Medulla oblongata (tissue), 1 donor: ENCODE data around the gene PDIA6.
A peak's percentile ranks its signal among the peaks of the same experiment; 100 is the strongest.
"Not testable (repeated sequence)": the region's sequence is repeated elsewhere in the genome, so short reads cannot be mapped to it uniquely, and the experiment has no call there.

Experiments used
- DNase-seq: peaks from one replicate; pipeline ENCODE4 v3.0.0-alpha.2; 2015; ENCODE audit errors: extremely low spot score

The PDIA6 gene

DNA sequence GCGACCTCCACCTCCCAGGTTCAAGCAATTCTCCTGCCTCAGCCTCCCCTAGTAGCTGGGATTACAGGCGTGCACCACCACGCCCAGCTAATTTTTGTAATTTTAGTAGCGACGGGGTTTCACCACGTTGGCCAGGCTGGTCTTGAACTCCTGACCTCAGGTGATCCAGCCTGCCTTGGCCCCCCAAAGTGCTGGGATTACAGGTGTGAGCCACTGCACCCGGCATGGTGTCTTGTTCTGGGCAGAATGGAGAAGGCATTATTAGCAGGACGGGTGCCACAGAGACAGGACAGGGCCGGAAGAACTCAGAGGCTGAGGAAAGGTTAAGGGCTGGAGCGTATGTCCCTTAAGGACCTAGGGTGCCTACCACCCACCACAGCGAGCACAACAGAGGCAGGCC lies 31.8 kb downstream of the PDIA6 start:
- DNase-seq, result not testable (repeated sequence)

DNA sequence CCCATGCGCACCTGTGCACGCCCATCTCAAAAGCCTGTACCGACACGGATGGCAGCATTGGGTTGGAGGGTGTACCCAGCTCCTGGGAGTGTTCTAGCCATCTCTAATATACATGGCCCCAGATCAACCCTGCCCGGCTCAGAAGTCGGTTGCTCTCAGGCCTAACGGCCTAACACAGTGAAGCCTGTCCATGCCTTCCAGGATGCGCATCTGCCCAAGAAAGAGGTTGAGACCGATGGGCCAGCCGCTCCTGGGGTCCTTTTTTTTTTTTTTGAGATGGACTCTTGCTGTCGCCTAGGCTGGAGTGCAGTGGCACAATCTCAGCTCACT lies 32.1 kb downstream of the PDIA6 start:
- DNase-seq, result no peak

DNA sequence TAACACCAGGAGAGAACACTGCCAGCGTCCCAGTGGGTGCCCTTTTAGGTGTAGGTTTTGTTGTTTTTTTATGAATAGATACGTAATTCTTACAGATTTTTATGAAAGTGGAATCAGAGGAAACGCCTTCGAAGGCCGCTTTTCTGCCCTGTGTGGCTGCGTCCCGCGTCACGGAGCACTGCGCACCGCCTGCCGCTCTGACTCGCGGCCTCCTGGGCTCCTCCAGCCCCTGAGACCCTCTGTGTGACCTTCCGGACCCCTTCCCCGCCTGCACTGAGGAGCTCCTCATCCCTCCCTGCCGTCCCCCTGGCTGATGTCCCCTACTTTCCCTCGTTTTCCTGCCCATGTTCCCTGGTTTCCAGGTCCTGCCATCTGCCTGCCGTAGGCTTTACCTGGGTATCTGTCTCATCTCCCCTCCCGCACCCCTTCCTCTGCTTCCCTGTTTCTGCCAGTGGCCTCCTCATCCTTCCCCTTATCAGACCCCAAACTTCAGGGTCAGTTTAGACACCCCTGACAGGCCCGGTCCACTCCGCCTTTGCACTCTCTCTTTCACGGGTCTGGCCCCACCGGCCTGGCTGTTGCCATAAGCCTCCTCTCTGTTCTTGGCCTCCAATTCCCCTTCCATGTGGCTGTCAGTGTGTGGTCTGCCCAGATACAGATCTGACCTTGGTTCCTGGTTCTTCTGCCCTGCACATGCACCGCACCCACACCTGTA lies 32.7 kb downstream of the PDIA6 start:
- no peak for DNase-seq

DNA sequence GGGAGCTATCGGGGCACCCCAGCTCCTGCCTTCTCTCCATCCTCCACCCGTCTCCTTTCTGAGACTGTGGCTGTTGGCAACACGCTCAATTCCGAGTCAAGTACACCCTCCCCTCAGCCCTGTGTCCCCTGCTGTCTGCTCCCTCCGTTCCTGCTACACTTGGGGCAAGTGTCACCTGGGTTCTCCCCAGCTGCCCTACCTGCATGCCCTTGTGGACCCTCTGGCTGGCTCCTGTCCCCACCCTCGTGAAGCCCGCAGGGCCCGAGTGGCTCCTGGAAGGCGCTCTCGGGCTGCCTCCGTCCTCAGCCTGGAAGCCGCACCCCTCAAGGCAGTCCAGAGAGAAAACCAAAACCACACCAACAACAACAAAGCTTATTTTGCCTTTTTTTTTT lies 33.9 kb downstream of the PDIA6 start:
- DNase-seq, result no peak

DNA sequence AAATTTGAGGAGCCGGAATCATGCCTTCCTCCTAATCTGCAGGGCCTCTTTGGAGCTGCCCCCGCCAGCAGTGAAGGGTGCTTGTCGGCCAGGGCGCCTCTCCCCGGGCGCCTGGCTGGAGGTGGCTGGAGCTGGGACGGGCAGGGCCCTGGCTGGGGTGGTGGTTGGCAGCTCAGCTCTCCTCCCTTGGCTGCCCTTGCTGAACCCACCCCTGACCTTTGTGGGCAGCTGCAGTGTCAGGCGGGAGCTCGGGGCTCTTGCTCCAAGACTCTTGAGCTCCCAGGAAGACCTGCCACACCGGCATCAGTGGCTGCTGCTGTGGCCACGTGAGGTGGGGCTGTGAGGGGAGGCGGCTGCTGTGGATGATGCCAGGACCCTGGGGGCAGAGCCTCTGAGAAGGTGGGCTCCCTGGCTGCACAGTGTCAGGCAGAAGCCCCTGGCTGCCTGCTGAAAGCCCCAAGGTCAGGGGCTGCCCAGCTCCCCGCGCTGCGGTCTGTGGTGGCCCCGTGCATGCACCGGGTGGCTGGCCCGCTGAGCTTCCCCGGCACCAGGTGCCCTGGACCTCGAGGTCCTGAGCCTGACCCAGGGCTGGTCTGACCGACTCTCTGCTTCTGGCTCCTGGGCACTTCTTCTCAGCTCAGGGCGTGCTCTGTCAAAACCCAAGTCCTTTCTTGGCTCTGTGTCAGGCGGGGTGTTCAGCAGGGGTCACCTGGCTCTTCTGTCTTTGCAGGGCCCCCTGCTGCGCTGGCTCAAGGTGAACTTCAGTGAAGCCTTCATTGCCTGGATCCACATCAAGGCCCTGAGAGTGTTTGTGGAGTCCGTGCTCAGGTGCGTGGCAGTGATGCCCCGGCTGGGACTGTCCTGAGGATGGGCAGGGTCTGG lies 34.5 kb downstream of the PDIA6 start:
- no peak for DNase-seq

DNA sequence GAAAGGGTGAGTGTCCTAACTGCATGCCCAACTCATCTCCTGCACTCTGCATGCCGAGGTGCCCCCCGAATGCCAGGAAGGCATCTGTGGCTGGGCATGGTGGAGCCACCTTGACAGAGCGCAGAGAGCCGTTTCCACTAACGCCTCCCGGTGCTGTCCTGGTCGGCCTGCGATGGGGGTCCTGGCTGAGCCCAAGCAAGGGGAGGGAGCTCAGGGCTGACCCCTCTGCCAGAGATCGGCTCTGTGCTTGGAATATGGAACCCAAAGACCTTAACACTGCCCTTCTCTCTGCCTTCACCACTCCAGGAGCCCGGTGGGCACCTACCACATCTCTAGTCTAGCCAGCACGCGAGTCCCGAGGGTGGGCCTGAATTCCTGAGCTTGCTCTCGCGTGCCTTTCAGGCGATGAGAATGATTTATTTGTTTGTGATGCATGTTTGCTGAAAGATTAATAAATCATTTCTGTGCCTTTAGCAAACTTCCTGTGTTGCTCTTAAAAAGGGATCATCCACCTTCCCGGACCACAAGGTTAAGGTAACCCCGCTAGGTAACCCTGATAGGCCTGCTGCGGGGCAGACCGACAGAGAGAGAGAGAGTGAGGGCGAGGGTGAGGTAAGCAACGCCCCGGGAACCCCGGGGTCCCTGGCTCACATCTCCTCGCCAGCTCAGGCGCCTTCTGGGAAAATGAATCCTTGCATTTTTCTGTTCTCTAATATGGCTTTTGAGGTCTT lies 35.3 kb downstream of the PDIA6 start:
- no peak for DNase-seq

DNA sequence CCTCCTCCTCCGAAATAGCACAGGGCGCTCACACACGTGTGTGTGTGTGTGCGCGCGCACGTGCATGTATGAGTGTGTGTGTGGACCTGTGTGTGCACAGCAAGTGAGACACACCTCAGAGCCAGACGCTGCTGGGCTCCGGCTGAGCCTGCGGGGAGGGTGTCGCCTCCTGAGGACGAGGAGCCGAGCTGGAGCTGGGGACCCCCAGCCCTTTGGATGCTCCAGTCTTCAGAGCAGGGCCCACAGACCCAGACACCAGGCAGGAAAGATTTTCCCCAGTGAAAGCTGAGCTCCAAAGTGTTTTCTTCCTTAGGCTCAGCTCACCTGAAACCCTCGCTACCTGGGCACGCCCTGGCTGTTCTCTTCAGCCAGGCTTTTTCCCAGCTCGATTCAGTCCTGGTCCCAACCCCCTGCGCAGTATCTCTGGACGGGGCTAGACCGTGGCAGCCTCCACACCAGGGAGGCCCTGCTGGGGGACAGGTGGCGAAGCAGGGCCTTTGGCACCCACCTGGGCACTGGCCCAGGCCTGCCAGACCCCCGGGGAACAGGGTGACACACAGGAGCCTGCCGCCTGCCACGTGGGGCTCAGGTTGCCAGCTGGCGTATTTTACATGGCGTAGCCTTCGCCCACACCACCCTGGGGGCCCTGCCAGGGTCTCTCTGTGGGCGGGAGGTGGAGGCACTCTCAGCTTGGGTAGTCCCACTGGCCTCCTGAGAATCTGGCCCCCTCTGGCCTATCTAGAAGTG lies 36.2 kb downstream of the PDIA6 start:
- no peak for DNase-seq

DNA sequence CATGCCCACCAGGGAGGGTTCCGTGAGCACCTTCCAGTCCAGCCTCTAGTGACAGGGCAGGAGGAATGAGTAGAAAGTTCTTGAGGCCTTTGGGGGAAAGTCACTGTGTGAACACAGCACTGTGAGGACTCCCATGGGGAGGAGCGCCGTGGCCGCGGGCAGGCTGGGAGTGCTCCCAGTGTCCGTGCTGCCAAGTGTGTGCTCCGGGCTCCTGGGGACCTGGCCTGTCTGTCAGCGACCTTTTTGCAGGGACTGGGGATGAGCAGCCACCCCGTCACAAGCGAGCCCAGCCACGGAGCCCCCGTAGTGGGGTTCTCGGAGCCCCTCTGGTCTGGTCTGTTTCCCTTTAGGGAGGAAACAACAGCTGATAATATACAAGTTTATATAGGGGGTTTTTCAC lies 36.8 kb downstream of the PDIA6 start:
- DNase-seq, result no peak

DNA sequence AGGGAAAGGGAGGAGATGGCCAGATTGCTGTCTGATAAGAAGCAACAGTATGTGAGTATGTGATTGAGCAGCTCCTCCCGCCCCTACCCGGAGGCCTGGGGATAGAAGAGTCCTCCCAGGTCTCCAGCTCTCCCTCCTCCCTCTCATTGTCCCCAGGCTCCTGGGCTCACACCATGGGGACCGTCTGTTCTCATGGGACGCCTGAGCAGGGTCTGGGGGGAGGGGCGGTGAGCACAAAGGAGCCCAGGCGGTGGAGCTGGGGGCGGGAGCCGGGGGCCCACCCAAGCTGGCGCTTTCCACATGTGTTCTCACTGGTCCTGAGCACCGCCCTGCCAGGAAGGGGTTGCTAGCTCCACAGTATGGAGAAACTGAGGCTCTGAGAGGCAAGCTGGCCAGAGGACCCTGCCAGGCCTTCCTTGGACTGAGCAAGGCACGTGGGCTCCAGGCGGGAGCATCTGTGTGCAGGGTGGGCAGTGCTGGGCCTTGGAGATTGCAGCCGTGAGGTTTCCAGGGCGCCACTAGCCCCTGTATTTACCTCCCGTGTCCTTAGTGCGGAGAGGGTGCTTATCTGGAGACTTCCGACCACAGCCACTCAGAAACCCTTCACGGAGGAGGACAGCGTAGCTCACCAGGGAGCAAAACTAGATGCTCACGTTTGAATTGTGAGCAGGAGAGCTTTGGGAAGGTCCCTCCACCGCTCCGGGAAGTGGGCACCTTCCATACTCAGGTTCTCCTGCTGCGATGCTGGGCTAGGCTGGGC lies 37.4 kb downstream of the PDIA6 start:
- no peak for DNase-seq

DNA sequence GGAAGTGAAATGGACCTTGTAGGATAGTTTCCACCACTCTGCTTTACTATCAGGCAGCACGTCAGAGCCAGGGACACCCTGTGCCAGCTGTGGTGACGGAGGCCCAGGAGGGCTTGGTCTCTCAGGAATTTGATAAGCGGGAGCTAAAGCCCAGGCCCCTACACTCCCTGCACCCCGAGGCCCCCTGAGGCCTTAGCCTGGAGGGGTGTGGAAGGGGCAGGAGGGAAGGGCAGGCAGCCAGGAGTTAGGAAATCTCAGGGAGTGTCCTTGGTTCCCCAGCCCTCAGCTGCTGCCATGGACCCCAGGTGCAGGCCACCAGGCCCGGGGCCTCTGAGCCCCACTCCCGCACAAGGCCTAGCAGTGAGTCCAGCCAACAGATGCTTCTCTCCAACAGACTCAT lies 38.2 kb downstream of the PDIA6 start:
- no peak for DNase-seq

DNA sequence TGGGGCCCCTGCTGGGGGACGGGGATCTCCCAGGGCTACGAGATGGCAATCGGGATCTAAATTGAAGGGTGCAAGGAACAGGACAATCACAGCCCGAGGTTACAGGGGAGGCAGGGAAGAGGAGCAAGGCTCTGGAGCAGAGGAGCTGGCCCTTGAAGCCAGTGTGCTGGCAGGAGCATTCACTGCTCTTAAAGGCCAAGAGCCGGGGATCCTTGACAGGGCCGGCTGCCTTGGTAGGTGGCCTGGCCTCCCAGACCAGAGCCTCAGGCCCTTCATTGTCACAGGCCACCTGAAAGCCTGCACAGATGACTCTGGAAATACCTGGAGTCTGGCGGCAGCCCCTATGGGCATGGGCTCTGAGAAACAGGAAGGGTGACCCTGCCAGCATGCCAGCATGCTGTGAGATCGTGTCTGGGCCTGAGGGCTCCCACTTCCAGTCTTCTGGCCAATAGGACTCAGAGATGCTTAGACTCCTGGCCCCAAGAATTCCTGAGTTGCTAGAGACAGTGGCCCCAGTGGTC lies 38.7 kb downstream of the PDIA6 start:
- no peak for DNase-seq

DNA sequence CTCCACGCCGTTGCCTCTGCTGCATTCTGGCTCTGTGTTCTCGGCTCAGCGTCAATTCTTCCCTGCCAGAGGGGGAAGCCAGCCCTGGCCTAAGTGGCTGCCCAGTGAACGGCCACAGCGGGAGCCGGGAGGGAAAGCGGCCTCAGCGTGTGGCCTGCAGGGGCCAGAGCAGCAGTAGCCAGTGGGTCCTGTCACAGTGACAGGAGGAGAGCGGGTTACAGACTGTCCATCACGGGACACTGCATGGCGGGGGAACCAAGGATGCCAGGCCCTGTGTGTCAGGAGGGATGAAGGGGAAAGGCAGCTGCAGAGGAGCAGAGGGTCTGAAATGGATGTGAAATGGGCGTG lies 39.7 kb downstream of the PDIA6 start:
- peak; percentile 13 for DNase-seq

DNA sequence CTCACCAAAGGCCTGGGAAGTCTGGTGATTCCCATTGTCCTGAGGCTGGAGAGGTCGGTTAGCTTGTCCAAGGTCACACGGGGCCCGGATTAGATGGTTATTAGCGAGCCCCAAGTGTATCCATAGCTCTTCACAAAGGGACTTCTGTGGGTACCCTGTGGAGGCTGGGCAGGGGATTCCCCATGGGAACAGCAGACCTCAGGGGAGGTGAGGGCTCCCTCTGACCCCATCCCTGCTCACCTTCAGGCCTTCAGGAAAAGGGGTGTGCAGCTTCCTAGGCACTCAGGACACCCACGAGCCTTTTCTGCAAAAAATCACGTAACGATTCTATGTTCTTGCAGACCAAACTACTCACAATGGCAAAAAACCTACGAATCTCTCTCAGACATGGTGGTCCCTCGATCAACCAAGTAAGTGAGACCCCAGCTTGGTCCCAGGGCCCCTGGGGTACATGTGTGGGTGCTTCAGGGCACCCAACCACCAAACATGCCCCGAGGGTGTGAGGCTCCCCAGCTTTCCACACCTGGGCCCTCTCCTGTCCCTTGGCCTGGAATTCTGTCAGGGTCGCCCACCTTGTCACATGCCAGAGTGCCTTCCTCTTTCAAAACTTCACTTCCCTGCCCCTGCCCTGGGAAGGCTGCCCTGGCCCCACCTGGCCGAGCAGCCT lies 40.3 kb downstream of the PDIA6 start:
- DNase-seq, result no peak

DNA sequence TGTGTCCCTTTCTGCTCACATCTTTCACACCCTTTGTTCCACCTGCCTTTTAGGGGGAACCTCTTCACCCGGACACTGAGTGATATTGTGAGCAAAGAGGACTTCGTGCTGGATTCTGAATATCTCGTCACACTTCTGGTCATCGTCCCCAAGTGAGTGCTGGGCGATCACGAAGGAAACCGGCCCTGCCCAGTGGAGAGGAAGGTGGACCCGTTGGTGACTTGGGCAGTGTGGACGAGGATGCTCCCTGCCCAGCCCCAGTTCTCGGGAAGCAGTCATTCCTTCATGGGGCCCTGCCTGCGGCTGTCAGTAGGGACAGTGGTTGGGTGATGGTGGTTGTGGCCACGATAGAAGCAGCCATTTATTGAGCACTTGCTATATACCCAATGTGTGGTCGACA lies 40.8 kb downstream of the PDIA6 start:
- DNase-seq, result no peak

DNA sequence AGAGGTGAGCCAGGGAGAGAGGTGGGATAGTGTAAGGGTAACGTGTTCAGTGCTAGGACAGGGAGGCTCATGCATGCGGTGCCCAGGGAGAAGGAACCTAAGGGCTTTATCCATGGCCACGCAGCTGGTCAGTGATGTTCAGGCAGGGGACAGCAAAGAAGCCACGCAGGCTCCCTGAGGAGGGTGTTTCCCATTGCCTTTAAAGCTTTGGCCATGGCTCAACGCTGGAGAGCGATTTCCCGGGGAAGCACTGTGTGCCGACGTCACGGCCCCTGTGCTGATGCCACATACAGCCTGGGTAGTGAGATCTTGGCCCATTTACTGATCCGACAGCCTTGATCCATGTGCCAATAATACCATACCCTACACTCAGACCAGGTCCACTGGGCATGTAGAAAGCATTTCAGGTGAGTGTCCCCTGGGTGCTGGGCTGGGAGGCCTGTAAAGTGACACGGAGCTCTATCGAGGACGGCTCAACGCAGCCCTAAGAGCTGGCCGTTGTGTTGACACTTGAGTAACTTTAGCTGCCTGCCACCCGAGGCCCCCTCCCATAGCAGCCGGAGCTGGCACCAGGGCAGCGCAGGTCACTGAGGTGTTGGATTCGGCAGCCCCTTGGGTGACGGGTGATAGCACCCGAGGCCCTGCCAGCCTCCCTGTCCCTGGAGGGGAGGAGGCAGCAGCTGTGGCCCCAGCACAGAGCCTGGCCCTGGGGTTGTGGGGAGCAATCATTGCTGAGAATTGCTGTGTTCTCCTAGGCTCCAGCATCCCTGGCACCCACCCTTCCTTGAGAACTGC lies 41.4 kb downstream of the PDIA6 start:
- DNase-seq, result no peak

DNA sequence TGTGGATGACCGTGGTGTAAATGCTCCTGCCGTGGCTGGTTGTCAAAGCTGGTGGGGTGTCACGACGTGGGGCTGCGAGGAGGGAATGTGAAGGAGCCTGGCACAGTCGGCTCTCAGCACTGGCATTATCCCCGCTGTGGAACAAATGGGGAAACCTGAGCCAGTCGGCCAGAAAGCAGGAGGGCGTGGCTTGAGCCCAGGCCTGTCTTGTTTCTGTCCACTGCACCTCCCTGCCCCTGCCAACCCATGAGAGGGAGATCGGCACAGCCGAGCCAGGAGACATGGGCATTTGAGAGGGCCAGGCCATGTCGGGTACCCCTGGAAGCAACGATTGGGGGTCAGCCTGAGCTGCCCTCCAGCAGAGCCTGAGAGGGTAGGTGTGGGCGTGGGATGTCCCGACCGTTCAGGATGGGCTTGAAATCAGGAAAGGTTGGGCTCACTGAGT lies 44.5 kb downstream of the PDIA6 start:
- DNase-seq, result no peak

DNA sequence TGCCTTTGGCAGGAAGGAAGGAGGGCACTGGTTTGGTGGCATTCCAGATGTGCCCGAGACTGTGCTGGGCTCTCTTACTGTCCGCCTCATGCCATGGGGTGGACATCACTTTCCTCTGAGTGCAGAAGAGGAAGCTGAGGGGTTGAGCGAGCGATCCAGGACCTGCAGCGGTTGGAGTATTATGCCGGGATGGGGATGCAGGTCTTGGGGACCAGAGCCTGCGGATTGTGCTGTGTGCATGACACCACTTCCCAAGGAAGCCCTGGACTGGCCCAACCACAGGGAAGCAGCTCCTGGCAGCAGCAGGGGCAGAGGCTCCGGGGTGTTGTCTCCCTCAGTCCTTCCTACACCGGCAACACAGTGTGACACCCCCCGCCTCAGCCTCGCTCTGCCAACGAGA lies 46.7 kb downstream of the PDIA6 start:
- no peak for DNase-seq

DNA sequence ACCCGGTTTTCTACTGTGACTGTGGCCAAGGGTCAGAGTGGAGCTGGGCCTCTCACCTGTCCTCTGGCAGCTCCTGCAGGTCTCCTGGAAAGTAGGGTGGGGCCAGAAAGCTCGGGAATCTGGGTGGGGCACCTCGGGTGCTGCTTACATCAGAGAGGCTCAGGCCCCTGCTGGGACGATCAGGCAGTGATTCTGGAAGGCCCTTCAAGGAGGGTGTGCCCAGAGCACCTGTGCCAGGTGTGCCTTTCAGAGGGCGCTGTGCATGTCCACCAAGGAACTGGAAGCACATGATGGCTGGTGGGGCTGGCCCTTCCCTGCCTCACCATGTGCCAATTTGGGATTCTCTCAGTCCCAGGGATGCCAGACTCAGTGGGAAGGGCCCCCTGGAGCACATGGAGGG lies 47.1 kb downstream of the PDIA6 start:
- no peak for DNase-seq

DNA sequence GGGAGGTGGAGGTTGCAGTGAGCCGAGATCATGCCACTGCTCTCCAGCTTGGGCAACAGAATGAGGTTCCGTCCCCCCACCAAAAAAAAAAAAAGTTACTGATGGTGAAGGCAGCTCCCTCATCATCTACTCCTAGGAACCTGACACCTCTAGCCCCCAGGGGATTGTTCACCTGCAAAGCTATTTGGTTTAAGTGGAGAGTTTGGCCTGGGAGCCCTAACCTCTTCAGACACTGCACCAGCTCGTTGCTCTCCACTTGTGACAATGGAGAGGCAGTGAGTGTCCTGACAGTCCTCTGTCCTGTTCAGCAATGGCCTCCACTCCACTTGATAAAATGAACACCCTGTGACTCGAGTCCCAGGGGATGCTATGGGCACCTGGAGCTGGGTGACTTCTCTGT lies 47.7 kb downstream of the PDIA6 start:
- DNase-seq, result no peak
